HuH-7 (cell line): Measurements from ENCODE around the gene CLCN6.

Experiments used
- DNase-seq: peaks from one replicate; pipeline ENCODE4 v3.0.0; 2011; ENCODE audit warnings: low spot score

Gene CLCN6

GRCh38 chr1:11805422-11806306, at the start of gene CLCN6, which contains the start of gene MTHFR:
CLCN6 (plus strand) TSS chr1:11806191; CDS start chr1:11806263, 72 bp downstream.
MTHFR (minus strand) TSS chr1:11805964; CDS start chr1:11803116, 2,848 bp downstream.
- DNase-seq = peak; percentile 98

- no peak for DNase-seq
These were observed 48.9 kb upstream of the CLCN6 start for GRCh38 chr1:11757047-11757446.

- no peak for DNase-seq
These were observed 46.2 kb upstream of the CLCN6 start for GRCh38 chr1:11759791-11760190.

- DNase-seq = no peak
These were observed 44.7 kb upstream of the CLCN6 start for GRCh38 chr1:11761285-11761684.

GRCh38 chr1:11761988-11762406, 44.0 kb upstream of the CLCN6 start, which contains the start of gene C1orf167:
C1orf167 (plus strand) TSS chr1:11762193; CDS start chr1:11764401, 2,208 bp downstream.
- DNase-seq = peak; percentile 34

- no peak for DNase-seq
These were observed 41.9 kb upstream of the CLCN6 start for GRCh38 chr1:11764115-11764514.

GRCh38 chr1:11764519-11764918, 41.5 kb upstream of the CLCN6 start:
- DNase-seq = no peak

GRCh38 chr1:11765661-11766428, 40.1 kb upstream of the CLCN6 start:
- DNase-seq = no peak

GRCh38 chr1:11766429-11766776, 39.6 kb upstream of the CLCN6 start:
- no peak for DNase-seq

- no peak for DNase-seq
These were observed 37.9 kb upstream of the CLCN6 start for GRCh38 chr1:11767922-11768704.

- DNase-seq = no peak
These were observed 37.2 kb upstream of the CLCN6 start for GRCh38 chr1:11768821-11769220.

GRCh38 chr1:11769274-11769673, 36.7 kb upstream of the CLCN6 start:
- DNase-seq = no peak

GRCh38 chr1:11770011-11770410, 36.0 kb upstream of the CLCN6 start:
- DNase-seq = no peak

- no peak for DNase-seq
These were observed 34.4 kb upstream of the CLCN6 start for GRCh38 chr1:11771481-11772043.

- DNase-seq = no peak
These were observed 33.5 kb upstream of the CLCN6 start for GRCh38 chr1:11772458-11772857.

GRCh38 chr1:11774753-11775152, 31.2 kb upstream of the CLCN6 start:
- DNase-seq = no peak

- DNase-seq = no peak
These were observed 28.2 kb upstream of the CLCN6 start for GRCh38 chr1:11777658-11778322.

GRCh38 chr1:11778336-11778735, 27.7 kb upstream of the CLCN6 start:
- no peak for DNase-seq

GRCh38 chr1:11778844-11779623, 27.0 kb upstream of the CLCN6 start:
- DNase-seq = no peak

- DNase-seq = no peak
These were observed 26.1 kb upstream of the CLCN6 start for GRCh38 chr1:11779715-11780379.
